Neural progenitor cell (in vitro differentiated cells): ENCODE measurements around the gene POU6F2.

Experiments
- EZH2 ChIP-seq: fragments of 200-600 bp; sonication (generic); IDR thresholded peaks from 2 replicates; pipeline ENCODE4 v1.6.1; 2017; ENCODE audit warnings: antibody characterized with exemption, mild to moderate bottlenecking, moderate library complexity
- TF ChIP-seq, protein P1 (sequence below): fragments of 200-600 bp; sonication (generic); IDR thresholded peaks from 2 replicates; pipeline ENCODE4 v1.5.1; 2017; ENCODE audit warnings: antibody characterized with exemption, mild to moderate bottlenecking

DNA sequence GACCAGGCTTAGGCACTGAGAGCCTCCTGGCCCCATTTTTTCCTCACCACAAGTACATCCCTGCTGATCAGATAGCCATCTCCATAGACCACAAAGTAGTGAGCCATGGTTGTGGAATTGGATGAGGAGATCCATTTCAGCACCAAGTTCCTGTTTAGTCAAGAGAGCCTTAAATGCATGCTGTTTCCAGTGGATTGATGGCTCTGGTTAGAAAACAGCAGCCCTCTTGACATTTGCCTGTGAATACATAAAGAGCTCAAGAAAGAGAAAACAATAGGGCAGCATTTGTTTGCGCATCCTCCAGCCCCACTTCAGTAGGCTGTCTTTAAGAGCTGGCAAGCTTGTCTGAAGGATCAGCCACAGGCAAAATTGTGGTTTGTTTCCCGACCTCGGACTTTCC lies 251.2 kb downstream of the POU6F2 start:
- TF ChIP-seq, protein P1, sequence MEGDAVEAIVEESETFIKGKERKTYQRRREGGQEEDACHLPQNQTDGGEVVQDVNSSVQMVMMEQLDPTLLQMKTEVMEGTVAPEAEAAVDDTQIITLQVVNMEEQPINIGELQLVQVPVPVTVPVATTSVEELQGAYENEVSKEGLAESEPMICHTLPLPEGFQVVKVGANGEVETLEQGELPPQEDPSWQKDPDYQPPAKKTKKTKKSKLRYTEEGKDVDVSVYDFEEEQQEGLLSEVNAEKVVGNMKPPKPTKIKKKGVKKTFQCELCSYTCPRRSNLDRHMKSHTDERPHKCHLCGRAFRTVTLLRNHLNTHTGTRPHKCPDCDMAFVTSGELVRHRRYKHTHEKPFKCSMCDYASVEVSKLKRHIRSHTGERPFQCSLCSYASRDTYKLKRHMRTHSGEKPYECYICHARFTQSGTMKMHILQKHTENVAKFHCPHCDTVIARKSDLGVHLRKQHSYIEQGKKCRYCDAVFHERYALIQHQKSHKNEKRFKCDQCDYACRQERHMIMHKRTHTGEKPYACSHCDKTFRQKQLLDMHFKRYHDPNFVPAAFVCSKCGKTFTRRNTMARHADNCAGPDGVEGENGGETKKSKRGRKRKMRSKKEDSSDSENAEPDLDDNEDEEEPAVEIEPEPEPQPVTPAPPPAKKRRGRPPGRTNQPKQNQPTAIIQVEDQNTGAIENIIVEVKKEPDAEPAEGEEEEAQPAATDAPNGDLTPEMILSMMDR: no peak
- no peak for TF ChIP-seq EZH2
